NCI-H1092 (cell line): ENCODE results near the gene PRSS27.

Experiments
- DNase-seq: peaks from one replicate; lab custom pipeline; 2025; lab: John Stamatoyannopoulos, UW

The PRSS27 gene

GRCh38 chr16:2751577-2752034, 31.6 kb upstream of the PRSS27 start:
- no peak for DNase-seq

GRCh38 chr16:2749936-2750335, 29.9 kb upstream of the PRSS27 start:
- DNase-seq = no peak

- DNase-seq = no peak
These were observed 29.5 kb upstream of the PRSS27 start for GRCh38 chr16:2749476-2749875.

GRCh38 chr16:2748757-2749455, 28.9 kb upstream of the PRSS27 start:
- peak; percentile 57 for DNase-seq

- DNase-seq = no peak
These were observed 25.9 kb upstream of the PRSS27 start for GRCh38 chr16:2745961-2746360.

- no peak for DNase-seq
These were observed 25.3 kb upstream of the PRSS27 start for GRCh38 chr16:2745116-2745890.

- no peak for DNase-seq
These were observed 24.7 kb upstream of the PRSS27 start for GRCh38 chr16:2744711-2745110.

GRCh38 chr16:2743007-2743810, 23.2 kb upstream of the PRSS27 start:
- DNase-seq = no peak

GRCh38 chr16:2742323-2743006, 22.4 kb upstream of the PRSS27 start:
- no peak for DNase-seq

- no peak for DNase-seq
These were observed 21.1 kb upstream of the PRSS27 start for GRCh38 chr16:2741168-2741567.

GRCh38 chr16:2740476-2740875, 20.5 kb upstream of the PRSS27 start:
- DNase-seq = no peak

- DNase-seq = no peak
These were observed 19.8 kb upstream of the PRSS27 start for GRCh38 chr16:2739625-2740430.

GRCh38 chr16:2738615-2739014, 18.6 kb upstream of the PRSS27 start:
- no peak for DNase-seq

GRCh38 chr16:2737895-2738418, 17.9 kb upstream of the PRSS27 start:
- no peak for DNase-seq

- DNase-seq = no peak
These were observed 17.2 kb upstream of the PRSS27 start for GRCh38 chr16:2737238-2737605.

GRCh38 chr16:2736476-2737237, 16.6 kb upstream of the PRSS27 start:
- no peak for DNase-seq

GRCh38 chr16:2734844-2735515, 15.0 kb upstream of the PRSS27 start:
- DNase-seq = no peak

- no peak for DNase-seq
These were observed 8.0 kb upstream of the PRSS27 start for GRCh38 chr16:2728034-2728433.

- DNase-seq = no peak
These were observed 6.9 kb upstream of the PRSS27 start for GRCh38 chr16:2726923-2727322.
